NB4 (cell line): Measurements from ENCODE around the gene SNRNP40.

Experiments used
- MAX ChIP-seq: IDR thresholded peaks from 2 replicates; pipeline ENCODE4 v1.6.1; 2011; ENCODE audit warnings: low read depth, low read length
- POLR2A ChIP-seq: IDR thresholded peaks from 2 replicates; pipeline ENCODE4 v1.6.1; 2011; ENCODE audit warnings: mild to moderate bottlenecking; ENCODE audit not compliant: insufficient read length; ENCODE audit errors: extremely low read depth
- TF ChIP-seq, protein P1 (sequence below): IDR thresholded peaks from one replicate; pipeline ENCODE4 v1.5.1; 2012; ENCODE audit warnings: low read depth, low read length

GRCh38 chr1:31318146-31318545 is 21.6 kb upstream of the SNRNP40 start:
- TF ChIP-seq, protein P1, sequence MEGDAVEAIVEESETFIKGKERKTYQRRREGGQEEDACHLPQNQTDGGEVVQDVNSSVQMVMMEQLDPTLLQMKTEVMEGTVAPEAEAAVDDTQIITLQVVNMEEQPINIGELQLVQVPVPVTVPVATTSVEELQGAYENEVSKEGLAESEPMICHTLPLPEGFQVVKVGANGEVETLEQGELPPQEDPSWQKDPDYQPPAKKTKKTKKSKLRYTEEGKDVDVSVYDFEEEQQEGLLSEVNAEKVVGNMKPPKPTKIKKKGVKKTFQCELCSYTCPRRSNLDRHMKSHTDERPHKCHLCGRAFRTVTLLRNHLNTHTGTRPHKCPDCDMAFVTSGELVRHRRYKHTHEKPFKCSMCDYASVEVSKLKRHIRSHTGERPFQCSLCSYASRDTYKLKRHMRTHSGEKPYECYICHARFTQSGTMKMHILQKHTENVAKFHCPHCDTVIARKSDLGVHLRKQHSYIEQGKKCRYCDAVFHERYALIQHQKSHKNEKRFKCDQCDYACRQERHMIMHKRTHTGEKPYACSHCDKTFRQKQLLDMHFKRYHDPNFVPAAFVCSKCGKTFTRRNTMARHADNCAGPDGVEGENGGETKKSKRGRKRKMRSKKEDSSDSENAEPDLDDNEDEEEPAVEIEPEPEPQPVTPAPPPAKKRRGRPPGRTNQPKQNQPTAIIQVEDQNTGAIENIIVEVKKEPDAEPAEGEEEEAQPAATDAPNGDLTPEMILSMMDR = no peak
- no peak for TF ChIP-seq POLR2A
- no peak for TF ChIP-seq MAX
